GM10266 (cell line): ENCODE results near the gene NSUN3.

Source experiments
- DNase-seq: peaks from one replicate; pipeline ENCODE4 v3.0.0; 2012; ENCODE audit errors: extremely low spot score
- CTCF ChIP-seq: IDR thresholded peaks from 2 replicates; pipeline ENCODE4 v1.5.1; 2012; ENCODE audit warnings: mild to moderate bottlenecking, low read depth; ENCODE audit not compliant: control insufficient read depth, insufficient read depth; ENCODE audit errors: missing control alignments

Gene NSUN3

GRCh38 chr3:94083261-94083660 is 20.4 kb downstream of the NSUN3 start:
- no peak for TF ChIP-seq CTCF
- DNase-seq, result no peak

- DNase-seq, result no peak
- no peak for TF ChIP-seq CTCF
Observed at GRCh38 chr3:94089126-94089525, 26.3 kb downstream of the NSUN3 start.

- DNase-seq, result no peak
- no peak for TF ChIP-seq CTCF
Observed at GRCh38 chr3:94092086-94092485, 29.2 kb downstream of the NSUN3 start.

GRCh38 chr3:94093151-94093550 is 30.3 kb downstream of the NSUN3 start:
- DNase-seq, result no peak
- TF ChIP-seq CTCF, result no peak

GRCh38 chr3:94095111-94095510 is 32.2 kb downstream of the NSUN3 start:
- no peak for TF ChIP-seq CTCF
- DNase-seq, result no peak

GRCh38 chr3:94098452-94098851 is 35.6 kb downstream of the NSUN3 start:
- no peak for TF ChIP-seq CTCF
- DNase-seq, result no peak

- no peak for DNase-seq
- TF ChIP-seq CTCF, result no peak
Observed at GRCh38 chr3:94099311-94099710, 36.5 kb downstream of the NSUN3 start.
